ENCODE measurements around the gene COP1. TPM values are rescaled to one million over a fixed set of nuclear protein-coding genes. Genes with fewer than 3 reads are reported as not detected.

The COP1 gene
- total RNA-seq, 4 donors from 2014 or later = 32.5 to 60.1 (median 35.7) TPM

DNA sequence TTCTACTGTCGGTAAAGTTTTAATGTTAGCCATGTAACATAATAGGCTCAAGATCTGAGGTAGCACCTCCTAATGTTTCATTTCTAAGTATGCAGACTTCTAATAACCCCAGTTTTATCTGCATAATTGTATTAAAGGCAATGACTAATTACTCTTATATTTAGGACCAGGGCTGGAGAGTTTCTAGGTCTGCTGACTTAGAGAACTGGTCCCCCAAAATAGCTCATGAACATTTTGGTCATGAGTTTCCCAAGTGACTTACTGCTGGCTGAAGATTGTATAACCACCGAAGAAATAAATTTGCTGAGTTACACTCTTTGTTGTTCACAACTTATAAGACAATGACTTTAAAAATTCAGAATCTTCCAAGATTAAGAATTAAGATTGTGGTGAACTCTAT lies 265.9 kb downstream of the COP1 start:
- 92 to 97% methylated on average over 2 of the region's 2 CpGs for WGBS, 2 donors
- TF ChIP-seq, protein P1, sequence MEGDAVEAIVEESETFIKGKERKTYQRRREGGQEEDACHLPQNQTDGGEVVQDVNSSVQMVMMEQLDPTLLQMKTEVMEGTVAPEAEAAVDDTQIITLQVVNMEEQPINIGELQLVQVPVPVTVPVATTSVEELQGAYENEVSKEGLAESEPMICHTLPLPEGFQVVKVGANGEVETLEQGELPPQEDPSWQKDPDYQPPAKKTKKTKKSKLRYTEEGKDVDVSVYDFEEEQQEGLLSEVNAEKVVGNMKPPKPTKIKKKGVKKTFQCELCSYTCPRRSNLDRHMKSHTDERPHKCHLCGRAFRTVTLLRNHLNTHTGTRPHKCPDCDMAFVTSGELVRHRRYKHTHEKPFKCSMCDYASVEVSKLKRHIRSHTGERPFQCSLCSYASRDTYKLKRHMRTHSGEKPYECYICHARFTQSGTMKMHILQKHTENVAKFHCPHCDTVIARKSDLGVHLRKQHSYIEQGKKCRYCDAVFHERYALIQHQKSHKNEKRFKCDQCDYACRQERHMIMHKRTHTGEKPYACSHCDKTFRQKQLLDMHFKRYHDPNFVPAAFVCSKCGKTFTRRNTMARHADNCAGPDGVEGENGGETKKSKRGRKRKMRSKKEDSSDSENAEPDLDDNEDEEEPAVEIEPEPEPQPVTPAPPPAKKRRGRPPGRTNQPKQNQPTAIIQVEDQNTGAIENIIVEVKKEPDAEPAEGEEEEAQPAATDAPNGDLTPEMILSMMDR (IDR thresholded peaks at IDR 0.05) = no peak
- no peak for TF ChIP-seq POLR2A (IDR thresholded peaks at IDR 0.05)
- Histone ChIP-seq H3K27ac (no peak overlapping the region), H3K4me1 (no peaks in the 10 kb centered on the region), H3K4me3 (no peak overlapping the region), H3K27me3 (no peaks in the 10 kb centered on the region), H3K9me3 (no peaks in the 10 kb centered on the region), H3K36me3 (peaks cover 0 to 92% (median 0%) of the 10 kb centered on the region in 3 donors)
- intact Hi-C loops (cut with DNase I) = no loop called here
- DNase-seq = no peak

DNA sequence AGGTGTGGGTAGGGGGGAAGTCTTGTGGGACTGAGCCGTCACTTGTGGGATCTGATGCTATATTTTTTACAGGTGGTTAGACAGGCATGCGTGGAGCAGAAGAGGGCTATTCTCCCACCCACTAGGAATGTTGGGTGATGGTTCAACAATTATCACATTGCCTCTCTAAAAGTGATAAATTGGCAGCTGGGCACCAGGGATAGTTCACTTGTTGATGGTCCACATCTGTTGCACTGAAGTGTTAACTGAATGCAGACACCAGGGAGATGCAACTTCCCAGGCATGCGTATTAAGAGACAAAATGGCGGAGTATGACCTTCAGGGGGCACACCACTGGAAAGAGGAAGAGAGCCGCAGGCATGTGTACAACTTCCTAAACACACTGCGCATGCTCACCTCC lies 270.4 kb downstream of the COP1 start:
- WGBS, 2 donors = 87 to 92% methylated on average over 5 to 6 of the region's 6 CpGs
- Histone ChIP-seq H3K4me1 (no peaks in the 10 kb centered on the region), H3K36me3 (peaks cover 0 to 51% (median 0%) of the 10 kb centered on the region in 3 donors), H3K27ac (no peak overlapping the region), H3K4me3 (no peak overlapping the region), H3K27me3 (no peaks in the 10 kb centered on the region), H3K9me3 (no peaks in the 10 kb centered on the region)
- intact Hi-C loops (cut with DNase I) = no loop called here
- DNase-seq = no peak
- no peak for TF ChIP-seq POLR2A (IDR thresholded peaks at IDR 0.05)
- TF ChIP-seq, protein P1 (IDR thresholded peaks at IDR 0.05) = no peak

DNA sequence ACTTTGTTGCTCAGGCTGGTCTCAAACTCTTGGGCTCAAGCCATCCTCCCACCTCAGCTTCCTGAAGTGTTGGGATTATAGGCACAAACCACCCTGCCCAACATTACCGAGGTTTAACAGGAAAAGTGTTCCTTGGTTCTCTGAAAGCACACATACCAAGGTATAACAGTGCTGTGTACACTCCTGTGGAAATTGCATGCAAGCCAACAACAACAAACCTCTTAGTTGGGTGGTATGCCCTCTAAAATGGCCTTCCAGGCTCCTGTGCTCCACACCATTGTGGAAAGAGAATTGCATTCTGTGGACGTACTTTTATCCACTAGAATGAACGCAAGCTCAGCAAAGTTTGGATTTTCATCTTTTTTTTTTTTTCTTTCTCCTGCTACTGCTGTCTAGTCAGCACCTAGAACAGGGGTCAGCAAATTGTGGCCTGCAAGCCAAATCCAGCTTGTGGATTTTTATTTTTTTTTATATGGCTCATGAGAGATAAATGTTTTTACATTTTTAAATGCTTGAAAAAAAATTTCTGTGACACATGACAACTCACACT lies 271.4 kb downstream of the COP1 start:
- WGBS, 2 donors = 61 to 63% methylated on average over 3 of the region's 3 CpGs
- DNase-seq = no peak
- TF ChIP-seq, protein P1 (IDR thresholded peaks at IDR 0.05) = no peak
- no peak for TF ChIP-seq POLR2A (IDR thresholded peaks at IDR 0.05)
- intact Hi-C loops (cut with DNase I) = no loop called here
- H3K36me3 ChIP-seq = peaks cover 0 to 40% (median 0%) of the 10 kb centered on the region in 3 donors
- no peaks in the 10 kb centered on the region for H3K4me1 ChIP-seq
- no peak overlapping the region for H3K4me3 ChIP-seq
- H3K27ac ChIP-seq = no peak overlapping the region
- no peaks in the 10 kb centered on the region for H3K27me3 ChIP-seq
- H3K9me3 ChIP-seq = no peaks in the 10 kb centered on the region

DNA sequence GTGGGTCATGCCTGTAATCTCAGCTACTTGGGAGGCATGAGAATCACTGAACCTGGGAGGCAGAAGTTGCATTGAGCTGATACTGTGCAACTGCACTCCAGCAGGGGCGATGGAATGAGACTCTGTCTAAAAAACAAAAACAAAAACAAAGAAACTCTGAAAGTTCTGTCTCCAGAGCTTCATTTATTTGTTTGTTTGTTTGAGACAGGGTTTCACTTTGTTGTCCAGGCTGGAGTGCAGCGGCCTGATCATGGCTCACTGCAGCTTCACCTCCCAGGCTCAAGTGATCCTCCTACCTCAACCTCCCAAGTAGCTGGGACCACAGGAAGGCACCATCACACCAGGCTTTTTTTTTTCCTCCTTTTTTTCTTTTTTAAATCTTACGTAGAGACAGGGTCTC lies 271.9 kb downstream of the COP1 start:
- Histone ChIP-seq H3K36me3 (peaks cover 0 to 35% (median 0%) of the 10 kb centered on the region in 3 donors), H3K27me3 (no peaks in the 10 kb centered on the region), H3K27ac (no peak overlapping the region), H3K9me3 (no peaks in the 10 kb centered on the region), H3K4me1 (no peaks in the 10 kb centered on the region), H3K4me3 (no peak overlapping the region)
- no peak for DNase-seq
- WGBS, 2 donors = 89 to 90% methylated on average over 3 of the region's 3 CpGs
- intact Hi-C loops (cut with DNase I) = no loop called here
- TF ChIP-seq POLR2A (IDR thresholded peaks at IDR 0.05) = no peak

DNA sequence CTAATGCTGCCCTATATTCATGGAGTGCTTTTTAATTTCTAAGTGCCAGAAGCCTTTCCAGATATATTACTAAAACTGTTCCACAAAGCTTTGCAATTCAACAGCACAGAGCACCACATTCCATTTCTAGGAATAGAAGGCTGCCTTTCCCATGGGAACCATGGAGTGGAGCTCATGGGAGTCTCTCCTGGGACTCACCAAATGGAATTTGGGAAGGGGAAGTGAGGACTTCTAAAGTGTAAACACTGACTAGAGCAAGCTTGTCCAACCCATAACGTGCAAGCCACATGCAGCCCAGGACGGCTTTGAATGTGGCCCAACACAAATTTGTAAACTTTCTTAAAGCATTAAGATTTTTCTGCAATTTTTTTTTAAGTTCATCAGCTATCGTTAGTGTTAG lies 273.3 kb downstream of the COP1 start:
- TF ChIP-seq, protein P1 (IDR thresholded peaks at IDR 0.05) = no peak
- TF ChIP-seq POLR2A (IDR thresholded peaks at IDR 0.05) = no peak
- Histone ChIP-seq H3K27me3 (no peaks in the 10 kb centered on the region), H3K27ac (no peak overlapping the region), H3K36me3 (peaks cover 0 to 22% (median 0%) of the 10 kb centered on the region in 3 donors), H3K9me3 (peaks cover 0 to 9% (median 0%) of the 10 kb centered on the region in 3 donors), H3K4me1 (no peaks in the 10 kb centered on the region), H3K4me3 (no peak overlapping the region)
- intact Hi-C loops (cut with DNase I) = no loop called here
- WGBS, 2 donors = 60 to 69% methylated on average over 3 of the region's 3 CpGs
- DNase-seq = no peak

DNA sequence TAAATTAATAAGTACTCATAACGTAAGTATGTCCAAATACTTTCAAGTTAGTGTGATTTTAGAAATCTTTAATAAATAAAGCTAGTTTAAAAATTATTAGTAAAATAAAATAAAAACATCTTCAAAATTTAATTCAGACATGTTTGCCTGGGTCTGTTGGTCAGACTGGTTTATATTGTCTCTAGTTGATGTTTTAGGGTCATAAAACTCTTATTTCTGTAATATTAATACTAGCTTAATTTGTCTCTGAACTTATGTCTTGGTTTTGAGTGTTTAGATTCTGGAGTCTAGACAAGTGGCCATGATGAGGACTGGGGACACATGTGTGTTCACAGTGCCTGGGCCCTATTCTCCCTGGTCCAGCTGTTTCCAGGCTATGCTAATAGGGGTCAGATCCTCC lies 279.1 kb downstream of the COP1 start:
- Histone ChIP-seq H3K9me3 (peaks cover 0 to 24% (median 3%) of the 10 kb centered on the region in 3 donors), H3K27ac (no peak overlapping the region), H3K36me3 (no peaks in the 10 kb centered on the region), H3K27me3 (no peaks in the 10 kb centered on the region), H3K4me1 (no peaks in the 10 kb centered on the region), H3K4me3 (no peak overlapping the region)
- no peak for DNase-seq
- WGBS, 2 donors = 94 to 97% methylated on average over 1 of the region's 1 CpG
- TF ChIP-seq POLR2A (IDR thresholded peaks at IDR 0.05) = no peak
- TF ChIP-seq, protein P1 (IDR thresholded peaks at IDR 0.05) = no peak
- intact Hi-C loops (cut with DNase I) = no loop called here

Measured in esophagus squamous epithelium (tissue), 5 donors.